ENCODE data around the gene DDX55.

- TF ChIP-seq SIN3A (IDR thresholded peaks at IDR 0.05; ENCODE audit: borderline replicate concordance, low read depth, low read length): no peak
- TF ChIP-seq POLR2AphosphoS5 (IDR thresholded peaks at IDR 0.05; ENCODE audit: low read depth, low read length): no peak
- TF ChIP-seq, protein P1, sequence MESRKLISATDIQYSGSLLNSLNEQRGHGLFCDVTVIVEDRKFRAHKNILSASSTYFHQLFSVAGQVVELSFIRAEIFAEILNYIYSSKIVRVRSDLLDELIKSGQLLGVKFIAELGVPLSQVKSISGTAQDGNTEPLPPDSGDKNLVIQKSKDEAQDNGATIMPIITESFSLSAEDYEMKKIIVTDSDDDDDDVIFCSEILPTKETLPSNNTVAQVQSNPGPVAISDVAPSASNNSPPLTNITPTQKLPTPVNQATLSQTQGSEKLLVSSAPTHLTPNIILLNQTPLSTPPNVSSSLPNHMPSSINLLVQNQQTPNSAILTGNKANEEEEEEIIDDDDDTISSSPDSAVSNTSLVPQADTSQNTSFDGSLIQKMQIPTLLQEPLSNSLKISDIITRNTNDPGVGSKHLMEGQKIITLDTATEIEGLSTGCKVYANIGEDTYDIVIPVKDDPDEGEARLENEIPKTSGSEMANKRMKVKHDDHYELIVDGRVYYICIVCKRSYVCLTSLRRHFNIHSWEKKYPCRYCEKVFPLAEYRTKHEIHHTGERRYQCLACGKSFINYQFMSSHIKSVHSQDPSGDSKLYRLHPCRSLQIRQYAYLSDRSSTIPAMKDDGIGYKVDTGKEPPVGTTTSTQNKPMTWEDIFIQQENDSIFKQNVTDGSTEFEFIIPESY (IDR thresholded peaks at IDR 0.05; ENCODE audit: borderline replicate concordance, low read depth): no peak
- no peak for TF ChIP-seq RAD21 (IDR thresholded peaks at IDR 0.05; ENCODE audit: low read length)
- TF ChIP-seq, protein P2, sequence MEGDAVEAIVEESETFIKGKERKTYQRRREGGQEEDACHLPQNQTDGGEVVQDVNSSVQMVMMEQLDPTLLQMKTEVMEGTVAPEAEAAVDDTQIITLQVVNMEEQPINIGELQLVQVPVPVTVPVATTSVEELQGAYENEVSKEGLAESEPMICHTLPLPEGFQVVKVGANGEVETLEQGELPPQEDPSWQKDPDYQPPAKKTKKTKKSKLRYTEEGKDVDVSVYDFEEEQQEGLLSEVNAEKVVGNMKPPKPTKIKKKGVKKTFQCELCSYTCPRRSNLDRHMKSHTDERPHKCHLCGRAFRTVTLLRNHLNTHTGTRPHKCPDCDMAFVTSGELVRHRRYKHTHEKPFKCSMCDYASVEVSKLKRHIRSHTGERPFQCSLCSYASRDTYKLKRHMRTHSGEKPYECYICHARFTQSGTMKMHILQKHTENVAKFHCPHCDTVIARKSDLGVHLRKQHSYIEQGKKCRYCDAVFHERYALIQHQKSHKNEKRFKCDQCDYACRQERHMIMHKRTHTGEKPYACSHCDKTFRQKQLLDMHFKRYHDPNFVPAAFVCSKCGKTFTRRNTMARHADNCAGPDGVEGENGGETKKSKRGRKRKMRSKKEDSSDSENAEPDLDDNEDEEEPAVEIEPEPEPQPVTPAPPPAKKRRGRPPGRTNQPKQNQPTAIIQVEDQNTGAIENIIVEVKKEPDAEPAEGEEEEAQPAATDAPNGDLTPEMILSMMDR (IDR thresholded peaks at IDR 0.05): no peak
- TF ChIP-seq MXI1 (IDR thresholded peaks at IDR 0.05; ENCODE audit: low read depth, low read length): no peak
- no peak for TF ChIP-seq EZH2phosphoT487 (IDR thresholded peaks at IDR 0.05; ENCODE audit: borderline replicate concordance, low read depth)
- TF ChIP-seq, protein P3, sequence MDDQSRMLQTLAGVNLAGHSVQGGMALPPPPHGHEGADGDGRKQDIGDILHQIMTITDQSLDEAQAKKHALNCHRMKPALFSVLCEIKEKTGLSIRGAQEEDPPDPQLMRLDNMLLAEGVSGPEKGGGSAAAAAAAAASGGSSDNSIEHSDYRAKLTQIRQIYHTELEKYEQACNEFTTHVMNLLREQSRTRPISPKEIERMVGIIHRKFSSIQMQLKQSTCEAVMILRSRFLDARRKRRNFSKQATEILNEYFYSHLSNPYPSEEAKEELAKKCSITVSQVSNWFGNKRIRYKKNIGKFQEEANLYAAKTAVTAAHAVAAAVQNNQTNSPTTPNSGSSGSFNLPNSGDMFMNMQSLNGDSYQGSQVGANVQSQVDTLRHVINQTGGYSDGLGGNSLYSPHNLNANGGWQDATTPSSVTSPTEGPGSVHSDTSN (IDR thresholded peaks at IDR 0.05): no peak
- TF ChIP-seq RCOR1 (IDR thresholded peaks at IDR 0.05; ENCODE audit: low read length): no peak
- no peak for TF ChIP-seq TAF1 (IDR thresholded peaks at IDR 0.05; ENCODE audit: borderline replicate concordance, low read depth, low read length)
Measured at GRCh38 chr12:123559468-123559867, 42.4 kb upstream of the DDX55 start.

Measured in SK-N-SH (cell line).